ENCODE measurements around the gene CRIP2. TPM values are rescaled to one million over a fixed set of nuclear protein-coding genes. Genes with fewer than 3 reads are reported as not detected.

The CRIP2 gene
- total and polyA plus RNA-seq, 2 of the 4 experiments (the other 2 are of a cell fraction): 18.1 to 123 TPM

DNA sequence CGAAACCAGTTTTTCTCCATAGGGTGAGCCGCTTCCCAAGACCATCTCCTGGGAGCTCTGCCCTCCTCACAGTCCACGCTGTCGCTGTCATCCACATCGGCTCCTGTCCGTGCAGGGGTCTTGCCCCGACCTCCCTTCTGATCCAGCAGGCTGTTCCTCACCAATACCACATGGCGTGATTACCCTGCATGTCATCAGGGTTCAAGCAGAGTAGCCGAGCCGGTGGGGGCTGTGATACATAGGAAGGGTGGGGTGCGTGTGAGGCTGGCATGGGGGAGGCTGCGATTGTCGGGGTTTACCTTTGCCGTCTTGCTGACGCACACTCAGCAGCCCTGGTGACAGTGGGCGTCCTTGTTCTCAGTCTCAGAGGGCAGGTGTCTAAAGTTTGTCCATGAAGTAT is 33.4 kb downstream of the CRIP2 start:
- Histone ChIP-seq H3K18ac (ENCODE audit: low read depth, low read length) (no peak overlapping the region), H3K27me3 (ENCODE audit: control insufficient read depth, insufficient read depth, low read length) (peaks cover 21% of the 10 kb centered on the region), H3K27ac (ENCODE audit: insufficient read depth, low read length) (no peak overlapping the region), H3K56ac (ENCODE audit: extremely low read depth, insufficient read depth, low read length) (no peak overlapping the region), H3K36me3 (ENCODE audit: control insufficient read depth, insufficient read depth, low read length) (no peaks in the 10 kb centered on the region), H2AK9ac (replicated peaks; ENCODE audit: low read depth, low read length, poor library complexity) (no peak overlapping the region), H4K8ac (ENCODE audit: low read depth in 2 of 2, low read length in 2 of 2) (no peak overlapping the region), H3K9ac (ENCODE audit: low read depth, low read length) (no peak overlapping the region), H2BK5ac (ENCODE audit: low read depth, low read length, poor library complexity, severe bottlenecking) (no peak overlapping the region), H3K4me3 (ENCODE audit: insufficient read depth, low read depth, low read length) (no peak overlapping the region), H3K4me1 (ENCODE audit: control insufficient read depth, insufficient read depth, low read length) (no peaks in the 10 kb centered on the region), H3K9me3 (ENCODE audit: control insufficient read depth, insufficient read depth, low read length) (no peaks in the 10 kb centered on the region), H3K79me1 (ENCODE audit: low read depth in 1 of 2, low read length in 2 of 2) (no peaks in the 10 kb centered on the region), H2BK20ac (ENCODE audit: low read depth, low read length) (no peak overlapping the region), H3K9me1 (ENCODE audit: insufficient read depth, low read length) (no peaks in the 10 kb centered on the region), H2AFZ (replicated peaks; ENCODE audit: low read length, poor library complexity) (no peak overlapping the region), H3K4me2 (ENCODE audit: low read depth, low read length) (no peak overlapping the region), H4K91ac (ENCODE audit: insufficient read depth, low read depth, low read length) (no peak overlapping the region), H2AK5ac (ENCODE audit: low read depth, low read length) (no peak overlapping the region), H4K5ac (ENCODE audit: low read depth, low read length) (no peak overlapping the region), H2BK15ac (ENCODE audit: low read depth, low read length) (no peak overlapping the region), H2BK120ac (ENCODE audit: low read depth, low read length) (no peak overlapping the region), H3K23ac (ENCODE audit: low read depth, low read length) (no peak overlapping the region), H3K4ac (ENCODE audit: low read depth, low read length) (no peak overlapping the region), H3K14ac (replicated peaks; ENCODE audit: low read depth, low read length) (no peak overlapping the region), H4K20me1 (ENCODE audit: insufficient read depth, low read length) (no peaks in the 10 kb centered on the region)
- no TSS peak for BruUV-seq (replicated peaks)
- no peak for ATAC-seq (ENCODE audit: low read depth)
- intact Hi-C loops (cut with micrococcal nuclease) (no loop called here), dilution Hi-C loops (cut with HindIII; ENCODE audit: low sequenced_read_pairs, unreplicated experiment) (no loop called here), in situ Hi-C loops (cut with MboI; ENCODE audit: low sequenced_read_pairs) (no loop called here)
- DNase-seq: no peak
- WGBS, 2 experiments (ENCODE audit: extremely low coverage in 2 of 2, insufficient read length in 1 of 2): 83% methylated on average over 2 of the region's 16 CpGs; no CpG with 5 or more reads in 1 of the 2 experiments
- TF ChIP-seq, protein P1, sequence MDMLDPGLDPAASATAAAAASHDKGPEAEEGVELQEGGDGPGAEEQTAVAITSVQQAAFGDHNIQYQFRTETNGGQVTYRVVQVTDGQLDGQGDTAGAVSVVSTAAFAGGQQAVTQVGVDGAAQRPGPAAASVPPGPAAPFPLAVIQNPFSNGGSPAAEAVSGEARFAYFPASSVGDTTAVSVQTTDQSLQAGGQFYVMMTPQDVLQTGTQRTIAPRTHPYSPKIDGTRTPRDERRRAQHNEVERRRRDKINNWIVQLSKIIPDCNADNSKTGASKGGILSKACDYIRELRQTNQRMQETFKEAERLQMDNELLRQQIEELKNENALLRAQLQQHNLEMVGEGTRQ (IDR thresholded peaks at IDR 0.05; ENCODE audit: low read depth, low read length): no peak
- TF ChIP-seq SMC3 (IDR thresholded peaks at IDR 0.05; ENCODE audit: low read depth, low read length) (no peak), CHD1 (IDR thresholded peaks at IDR 0.05; ENCODE audit: low read depth, low read length) (no peak), FOS (IDR thresholded peaks at IDR 0.05; ENCODE audit: low read depth, low read length) (no peak), MAFK (IDR thresholded peaks at IDR 0.05; ENCODE audit: low read depth, low read length) (no peak), RFX5 (IDR thresholded peaks at IDR 0.05; ENCODE audit: low read depth, low read length) (no peak), BHLHE40 (IDR thresholded peaks at IDR 0.05; ENCODE audit: low read depth, low read length) (no peak), RCOR1 (IDR thresholded peaks at IDR 0.05; ENCODE audit: insufficient replicate concordance, low read length) (no peak), POLR2A (IDR thresholded peaks at IDR 0.05; ENCODE audit: low read depth, low read length) (no peak), RAD21 (IDR thresholded peaks at IDR 0.05; ENCODE audit: low read length) (no peak), MXI1 (IDR thresholded peaks at IDR 0.05; ENCODE audit: borderline replicate concordance, low read depth, low read length) (no peak), MAZ (IDR thresholded peaks at IDR 0.05; ENCODE audit: borderline replicate concordance, low read depth, low read length) (no peak), CEBPB (IDR thresholded peaks at IDR 0.05; ENCODE audit: low read depth, low read length) (no peak), NFE2L2 (IDR thresholded peaks at IDR 0.05; ENCODE audit: low read depth, low read length) (no peak)
- TF ChIP-seq, protein P2, sequence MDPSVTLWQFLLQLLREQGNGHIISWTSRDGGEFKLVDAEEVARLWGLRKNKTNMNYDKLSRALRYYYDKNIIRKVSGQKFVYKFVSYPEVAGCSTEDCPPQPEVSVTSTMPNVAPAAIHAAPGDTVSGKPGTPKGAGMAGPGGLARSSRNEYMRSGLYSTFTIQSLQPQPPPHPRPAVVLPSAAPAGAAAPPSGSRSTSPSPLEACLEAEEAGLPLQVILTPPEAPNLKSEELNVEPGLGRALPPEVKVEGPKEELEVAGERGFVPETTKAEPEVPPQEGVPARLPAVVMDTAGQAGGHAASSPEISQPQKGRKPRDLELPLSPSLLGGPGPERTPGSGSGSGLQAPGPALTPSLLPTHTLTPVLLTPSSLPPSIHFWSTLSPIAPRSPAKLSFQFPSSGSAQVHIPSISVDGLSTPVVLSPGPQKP (IDR thresholded peaks at IDR 0.05; ENCODE audit: borderline replicate concordance, low read depth, low read length): no peak
- TF ChIP-seq, protein P3, sequence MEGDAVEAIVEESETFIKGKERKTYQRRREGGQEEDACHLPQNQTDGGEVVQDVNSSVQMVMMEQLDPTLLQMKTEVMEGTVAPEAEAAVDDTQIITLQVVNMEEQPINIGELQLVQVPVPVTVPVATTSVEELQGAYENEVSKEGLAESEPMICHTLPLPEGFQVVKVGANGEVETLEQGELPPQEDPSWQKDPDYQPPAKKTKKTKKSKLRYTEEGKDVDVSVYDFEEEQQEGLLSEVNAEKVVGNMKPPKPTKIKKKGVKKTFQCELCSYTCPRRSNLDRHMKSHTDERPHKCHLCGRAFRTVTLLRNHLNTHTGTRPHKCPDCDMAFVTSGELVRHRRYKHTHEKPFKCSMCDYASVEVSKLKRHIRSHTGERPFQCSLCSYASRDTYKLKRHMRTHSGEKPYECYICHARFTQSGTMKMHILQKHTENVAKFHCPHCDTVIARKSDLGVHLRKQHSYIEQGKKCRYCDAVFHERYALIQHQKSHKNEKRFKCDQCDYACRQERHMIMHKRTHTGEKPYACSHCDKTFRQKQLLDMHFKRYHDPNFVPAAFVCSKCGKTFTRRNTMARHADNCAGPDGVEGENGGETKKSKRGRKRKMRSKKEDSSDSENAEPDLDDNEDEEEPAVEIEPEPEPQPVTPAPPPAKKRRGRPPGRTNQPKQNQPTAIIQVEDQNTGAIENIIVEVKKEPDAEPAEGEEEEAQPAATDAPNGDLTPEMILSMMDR (conservative IDR thresholded peaks at IDR 0.05; ENCODE audit: low read depth, low read length): no peak
- POLR2A ChIA-PET (ENCODE audit: unreplicated experiment): no interaction called here
- CTCF ChIA-PET: no interaction called here
